Measurements from ENCODE around the gene CHTF18. TPM values are rescaled to one million over a fixed set of nuclear protein-coding genes. Genes with fewer than 3 reads are reported as not detected.
A peak's percentile ranks its signal among the peaks of the same experiment; 100 is the strongest.
"Not testable (repeated sequence)": the region's sequence is repeated elsewhere in the genome, so short reads cannot be mapped to it uniquely, and the experiment has no call there.

Gene CHTF18
- total RNA-seq, 1 experiment from 2014 or later, result 102 TPM

DNA sequence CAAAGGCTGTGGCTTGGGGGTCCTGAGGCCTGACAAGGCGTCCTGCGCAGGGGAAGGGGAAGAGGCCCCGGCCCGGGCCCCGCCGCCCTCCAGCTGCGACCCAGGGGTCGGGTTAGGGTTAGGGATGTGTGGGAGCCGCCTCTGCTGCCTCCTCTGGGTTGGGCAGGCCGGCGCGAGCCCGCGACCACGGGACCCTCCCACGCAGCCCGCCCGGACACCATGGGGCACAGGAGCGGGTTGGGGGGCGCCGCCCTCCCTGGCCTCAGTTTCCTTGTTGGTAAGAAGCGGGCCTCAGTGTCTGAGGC lies 48.0 kb upstream of the CHTF18 start:
- Mint-ChIP-seq H3K4me3 (ENCODE audit: unreplicated experiment) (peak overlapping the region; percentile 71), H3K4me1 (ENCODE audit: low read depth, unreplicated experiment) (no peaks in the 10 kb centered on the region), H3K36me3 (ENCODE audit: insufficient read depth, unreplicated experiment) (peaks cover 29% of the 10 kb centered on the region), H3K27me3 (ENCODE audit: insufficient read depth, unreplicated experiment) (no peaks in the 10 kb centered on the region), H3K27ac (ENCODE audit: unreplicated experiment) (no peak overlapping the region), H3K9me3 (ENCODE audit: unreplicated experiment) (no peaks in the 10 kb centered on the region)
- no peaks in the 10 kb centered on the region for H3K4me1 ChIP-seq
- peak overlapping the region; percentile 69 for H3K4me3 ChIP-seq (ENCODE audit: low read depth, low read length)
- H3K27me3 ChIP-seq (replicated peaks; ENCODE audit: control insufficient read depth, insufficient read depth, low read length), result no peaks in the 10 kb centered on the region
- TF ChIP-seq, protein P1, sequence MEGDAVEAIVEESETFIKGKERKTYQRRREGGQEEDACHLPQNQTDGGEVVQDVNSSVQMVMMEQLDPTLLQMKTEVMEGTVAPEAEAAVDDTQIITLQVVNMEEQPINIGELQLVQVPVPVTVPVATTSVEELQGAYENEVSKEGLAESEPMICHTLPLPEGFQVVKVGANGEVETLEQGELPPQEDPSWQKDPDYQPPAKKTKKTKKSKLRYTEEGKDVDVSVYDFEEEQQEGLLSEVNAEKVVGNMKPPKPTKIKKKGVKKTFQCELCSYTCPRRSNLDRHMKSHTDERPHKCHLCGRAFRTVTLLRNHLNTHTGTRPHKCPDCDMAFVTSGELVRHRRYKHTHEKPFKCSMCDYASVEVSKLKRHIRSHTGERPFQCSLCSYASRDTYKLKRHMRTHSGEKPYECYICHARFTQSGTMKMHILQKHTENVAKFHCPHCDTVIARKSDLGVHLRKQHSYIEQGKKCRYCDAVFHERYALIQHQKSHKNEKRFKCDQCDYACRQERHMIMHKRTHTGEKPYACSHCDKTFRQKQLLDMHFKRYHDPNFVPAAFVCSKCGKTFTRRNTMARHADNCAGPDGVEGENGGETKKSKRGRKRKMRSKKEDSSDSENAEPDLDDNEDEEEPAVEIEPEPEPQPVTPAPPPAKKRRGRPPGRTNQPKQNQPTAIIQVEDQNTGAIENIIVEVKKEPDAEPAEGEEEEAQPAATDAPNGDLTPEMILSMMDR (IDR thresholded peaks at IDR 0.05; ENCODE audit: insufficient read depth in 1 of 2, low read depth in 1 of 2, low read length in 1 of 2, severe bottlenecking in 1 of 2, unreplicated experiment in 1 of 2), result no peak
- intact Hi-C loops (cut with micrococcal nuclease; ENCODE audit: unreplicated experiment), result loop anchor here (5.0 kb wide), 1 partner anchor 47 kb away; the partner anchor contains the start of genes CHTF18 and RPUSD1
- no peak for DNase-seq
- ChIA-PET CTCF (interaction anchor here (0.6 to 0.7 kb wide), 2 partner anchors 13 to 94 kb away, joined by 4 to 6 read pairs; no protein-coding TSS in a partner anchor), POLR2A (no interaction called here)
- no peaks in the 10 kb centered on the region; the same call in 1 of the 2 replicates for H3K36me3 ChIP-seq (ENCODE audit: control insufficient read depth, insufficient read depth, low read length)
- no TSS peak for BruUV-seq (replicated peaks)
- H3K9me3 ChIP-seq, result no peaks in the 10 kb centered on the region

DNA sequence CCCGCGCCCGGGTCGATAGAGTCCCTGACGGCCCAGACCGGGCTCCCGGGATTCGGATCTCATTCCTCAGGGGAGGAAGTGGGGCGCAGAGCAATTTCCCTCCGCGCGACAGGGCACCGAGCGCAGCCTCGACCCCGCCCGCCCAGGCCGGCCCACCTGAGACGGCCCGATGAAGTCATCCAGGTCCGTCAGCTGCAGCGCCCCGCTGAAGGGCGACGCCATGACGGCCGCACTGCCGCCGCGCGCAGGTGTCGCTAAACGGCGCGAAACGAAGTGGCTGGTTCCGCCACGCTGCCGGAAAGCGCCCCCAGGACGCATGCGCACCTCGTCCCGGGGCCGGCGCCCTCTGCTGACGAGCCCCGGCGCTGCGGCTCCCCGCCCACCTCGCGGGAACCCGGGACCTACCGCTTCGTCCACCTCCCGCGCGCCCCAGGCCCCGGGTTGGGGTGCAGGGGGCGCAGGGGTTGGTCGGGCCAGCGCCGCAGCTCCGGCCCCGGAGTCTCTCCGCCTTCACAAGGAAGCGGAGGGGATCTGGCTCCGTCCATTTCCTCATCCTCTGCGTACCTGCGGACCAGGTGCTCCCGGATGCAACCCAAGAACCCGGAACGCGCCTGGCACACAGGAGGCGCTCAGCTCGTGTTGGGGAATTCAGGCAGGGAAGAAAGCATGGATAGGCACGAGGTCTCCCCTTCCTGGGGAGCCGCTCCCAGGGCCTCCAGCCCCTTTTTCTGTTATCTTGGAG lies 47.5 kb upstream of the CHTF18 start, which contains the start of gene CIAO3:
Gene CIAO3, minus strand, starts transcription at position 234 of the 742 bp plus-strand sequence. Its CDS starts 12 bp downstream, at position 222.
- peak within 1 kb of the TSS; percentile 61 for H3K27ac Mint-ChIP-seq (ENCODE audit: unreplicated experiment)
- ChIA-PET CTCF (interaction anchor here (0.6 to 1.0 kb wide), 3 partner anchors 13 to 93 kb away, joined by 4 to 6 read pairs (median 4); no protein-coding TSS in a partner anchor), POLR2A (interaction anchor here (0.5 to 1.6 kb wide), 4 partner anchors 13 to 71 kb away, joined by 3 to 10 read pairs (median 4); partner anchors contain the start of genes CHTF18 and RPUSD1)
- Histone ChIP-seq H3K9me3 (no peaks in the 10 kb centered on the region), H3K27me3 (replicated peaks; ENCODE audit: control insufficient read depth, insufficient read depth, low read length) (no peaks in the 10 kb centered on the region), H3K4me1 (no peaks in the 10 kb centered on the region), H3K36me3 (ENCODE audit: control insufficient read depth, insufficient read depth, low read length) (no peaks in the 10 kb centered on the region; the same call in 1 of the 2 replicates), H3K4me3 (ENCODE audit: low read depth, low read length) (peak within 1 kb of the TSS; percentile 69)
- DNase-seq, result peak; percentile 88 to 94
- TF ChIP-seq, protein P1 (IDR thresholded peaks at IDR 0.05; ENCODE audit: insufficient read depth in 1 of 2, low read depth in 1 of 2, low read length in 1 of 2, severe bottlenecking in 1 of 2, unreplicated experiment in 1 of 2), result peak; percentile 64 to 87
- no peaks in the 10 kb centered on the region for H3K27me3 Mint-ChIP-seq (ENCODE audit: insufficient read depth, unreplicated experiment)
- peaks cover 29% of the 10 kb centered on the region for H3K36me3 Mint-ChIP-seq (ENCODE audit: insufficient read depth, unreplicated experiment)
- no peaks in the 10 kb centered on the region for H3K4me1 Mint-ChIP-seq (ENCODE audit: low read depth, unreplicated experiment)
- TSS peak; percentile 75 for BruUV-seq (replicated peaks)
- intact Hi-C loops (cut with micrococcal nuclease; ENCODE audit: unreplicated experiment), result loop anchor here (5.0 kb wide), 1 partner anchor 46 kb away; the partner anchor contains the start of genes CHTF18 and RPUSD1
- H3K9me3 Mint-ChIP-seq (ENCODE audit: unreplicated experiment), result no peaks in the 10 kb centered on the region
- peak within 1 kb of the TSS; percentile 71 for H3K4me3 Mint-ChIP-seq (ENCODE audit: unreplicated experiment)

DNA sequence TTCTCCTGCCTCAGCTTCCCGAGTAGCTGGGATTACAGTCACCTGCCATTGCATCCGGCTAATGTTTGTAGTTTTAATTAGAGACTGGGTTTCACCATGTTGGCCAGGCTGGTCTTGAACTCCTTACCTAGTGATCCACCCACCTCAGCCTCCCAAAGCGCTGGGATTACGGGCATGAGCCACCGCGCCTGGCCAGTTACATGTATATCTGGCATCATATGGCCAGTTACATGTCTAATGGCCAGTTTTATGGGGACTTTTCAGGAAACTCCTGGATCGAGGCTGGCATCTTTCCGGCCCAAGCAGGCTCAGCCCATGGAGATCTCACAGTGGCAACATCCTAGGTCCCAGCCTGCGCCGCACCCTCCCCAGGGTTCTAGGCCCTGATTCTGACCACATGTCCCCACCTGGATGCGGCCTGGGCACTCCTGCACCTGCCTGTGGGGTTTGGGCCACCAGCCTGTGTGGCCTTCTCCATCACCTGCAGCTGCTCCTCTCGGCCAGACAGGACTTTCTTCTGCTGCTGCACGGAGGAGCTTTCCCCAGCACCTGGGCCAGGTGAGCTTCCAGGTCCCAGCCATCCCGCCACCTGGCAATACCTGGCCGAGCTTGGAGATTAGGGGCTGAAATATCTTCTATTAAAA lies 46.3 kb upstream of the CHTF18 start:
- H3K9me3 ChIP-seq, result no peaks in the 10 kb centered on the region
- H3K27me3 Mint-ChIP-seq (ENCODE audit: insufficient read depth, unreplicated experiment), result no peaks in the 10 kb centered on the region
- no peaks in the 10 kb centered on the region for H3K9me3 Mint-ChIP-seq (ENCODE audit: unreplicated experiment)
- intact Hi-C loops (cut with micrococcal nuclease; ENCODE audit: unreplicated experiment), result loop anchor here (5.0 kb wide), 1 partner anchor 45 kb away; the partner anchor contains the start of genes CHTF18 and RPUSD1
- H3K36me3 ChIP-seq (ENCODE audit: control insufficient read depth, insufficient read depth, low read length), result no peaks in the 10 kb centered on the region; the same call in 1 of the 2 replicates
- ChIA-PET CTCF (no interaction called here), POLR2A (interaction anchor here (1.6 kb wide), 1 partner anchor 46 kb away, joined by 10 read pairs; the partner anchor contains the start of genes CHTF18 and RPUSD1)
- no peak overlapping the region for H3K4me3 ChIP-seq (ENCODE audit: low read depth, low read length)
- no peak for DNase-seq
- TF ChIP-seq, protein P1 (IDR thresholded peaks at IDR 0.05; ENCODE audit: insufficient read depth in 1 of 2, low read depth in 1 of 2, low read length in 1 of 2, severe bottlenecking in 1 of 2, unreplicated experiment in 1 of 2), result no peak
- peak overlapping the region; percentile 71 for H3K4me3 Mint-ChIP-seq (ENCODE audit: unreplicated experiment)
- H3K4me1 ChIP-seq, result no peaks in the 10 kb centered on the region
- no peaks in the 10 kb centered on the region for H3K4me1 Mint-ChIP-seq (ENCODE audit: low read depth, unreplicated experiment)
- H3K27me3 ChIP-seq (replicated peaks; ENCODE audit: control insufficient read depth, insufficient read depth, low read length), result no peaks in the 10 kb centered on the region
- no TSS peak for BruUV-seq (replicated peaks)
- no peak overlapping the region for H3K27ac Mint-ChIP-seq (ENCODE audit: unreplicated experiment)
- H3K36me3 Mint-ChIP-seq (ENCODE audit: insufficient read depth, unreplicated experiment), result peaks cover 19% of the 10 kb centered on the region

DNA sequence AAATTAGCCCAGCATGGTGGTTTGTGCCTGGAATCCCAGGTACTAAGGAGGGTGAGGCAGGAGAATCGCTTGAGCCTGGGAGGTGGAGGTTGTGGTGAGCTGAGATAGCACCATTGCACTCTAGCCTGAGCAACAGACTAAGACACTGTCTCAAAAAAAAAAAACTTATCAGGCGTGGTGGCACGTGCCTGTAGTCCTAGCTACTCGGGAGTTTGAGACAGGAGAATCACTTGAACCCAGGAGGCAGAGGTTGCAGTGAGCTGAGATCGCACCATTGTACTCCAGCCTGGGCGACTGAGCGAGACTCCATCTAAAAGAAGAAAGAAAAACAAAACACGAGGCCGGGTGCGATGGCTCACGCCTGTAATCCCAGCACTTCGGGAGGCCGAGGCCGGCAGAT lies 45.5 kb upstream of the CHTF18 start:
- POLR2A ChIA-PET; BruUV-seq (replicated peaks): not testable (repeated sequence)

More for the DNA sequence above, 45.5 kb upstream of the CHTF18 start:
- intact Hi-C loops (cut with micrococcal nuclease; ENCODE audit: unreplicated experiment), result loop anchor here (5.0 kb wide), 1 partner anchor 44 kb away; the partner anchor contains the start of genes CHTF18 and RPUSD1
- H3K4me1 Mint-ChIP-seq (ENCODE audit: low read depth, unreplicated experiment); CTCF ChIA-PET; H3K4me3 Mint-ChIP-seq (ENCODE audit: unreplicated experiment); H3K27me3 ChIP-seq (replicated peaks; ENCODE audit: control insufficient read depth, insufficient read depth, low read length); H3K4me1 ChIP-seq; H3K27ac Mint-ChIP-seq (ENCODE audit: unreplicated experiment); H3K9me3 ChIP-seq; H3K36me3 ChIP-seq (ENCODE audit: control insufficient read depth, insufficient read depth, low read length); H3K9me3 Mint-ChIP-seq (ENCODE audit: unreplicated experiment); DNase-seq; H3K4me3 ChIP-seq (ENCODE audit: low read depth, low read length); H3K27me3 Mint-ChIP-seq (ENCODE audit: insufficient read depth, unreplicated experiment): not testable (repeated sequence)
- H3K36me3 Mint-ChIP-seq (ENCODE audit: insufficient read depth, unreplicated experiment), result peaks cover 11% of the 10 kb centered on the region
